Small intestine (tissue), 7 donors: ENCODE measurements around the gene TRIM28. TPM values are rescaled to one million over a fixed set of nuclear protein-coding genes. Genes with fewer than 3 reads are reported as not detected.

Experiments used
- DNase-seq, 2 donors: peaks; one replicate each; pipeline versions ENCODE4 v3.0.0 to v3.0.0-alpha.2; 2013
- FAIRE-seq: peaks from 2 replicates; lab custom pipeline; 2012; peaks lifted over from hg19 to GRCh38; lab: Jason Lieb, UNC
- H3K27ac ChIP-seq, 3 donors: one replicate each; pipeline ENCODE4 v1.5.1; 2013; ENCODE audit warnings: low read length in 2 of 3, mild to moderate bottlenecking in 2 of 3, control low read depth in 1 of 3, inconsistent platforms in 1 of 3, low read depth in 1 of 3, moderate library complexity in 1 of 3
- H3K27me3 ChIP-seq, 3 donors: one replicate each; pipeline ENCODE4 v1.6.1; 2013; ENCODE audit warnings: low read length in 3 of 3, inconsistent platforms in 1 of 3; ENCODE audit not compliant: control insufficient read depth in 3 of 3, insufficient read depth in 3 of 3
- H3K36me3 ChIP-seq, 3 donors: one replicate each; pipeline ENCODE4 v1.6.1; 2013; ENCODE audit warnings: low read length in 3 of 3, inconsistent platforms in 1 of 3, low read depth in 1 of 3, mild to moderate bottlenecking in 1 of 3, moderate library complexity in 1 of 3; ENCODE audit not compliant: control insufficient read depth in 3 of 3, insufficient read depth in 2 of 3
- H3K4me1 ChIP-seq, 3 donors: one replicate each; pipeline ENCODE4 v1.6.1; 2013; ENCODE audit warnings: low read length in 2 of 3, inconsistent platforms in 1 of 3, low read depth in 1 of 3, mild to moderate bottlenecking in 1 of 3, moderate library complexity in 1 of 3; ENCODE audit not compliant: control insufficient read depth in 3 of 3, insufficient read depth in 2 of 3
- H3K4me3 ChIP-seq, 3 donors: one replicate each; pipeline ENCODE4 v1.5.1; 2013; ENCODE audit warnings: low read length in 3 of 3, control low read depth in 1 of 3, inconsistent platforms in 1 of 3, low read depth in 1 of 3, mild to moderate bottlenecking in 1 of 3, moderate library complexity in 1 of 3
- H3K9me3 ChIP-seq, 2 donors: one replicate each; pipeline ENCODE4 v1.6.1; 2013; ENCODE audit warnings: low read depth in 1 of 2, low read length in 1 of 2; ENCODE audit not compliant: control insufficient read depth in 2 of 2, insufficient read depth in 1 of 2
- WGBS, 3 donors: extraction: QIAGEN DNeasy Blood & Tissue Kit; methylation state at CpG; one replicate each; pipeline ENCODE4 v1.1.7; 2013; 5-methylcytosine and 5-hydroxymethylcytosine counted together
- polyA plus RNA-seq, 4 donors: library from polyadenylated mRNA; stranded (reverse) in 3 of 4; unstranded in 1 of 4; fragments of 200-250 nt in 3 of 4; fragments of 120-200 nt in 1 of 4; gene quantifications; one replicate each; pipeline versions ENCODE4 v1.2.1 to v1.2.3, GENCODE V29; 2013
- donor health status: healthy with polysubstance abuse.
- donor health status: control.
- donor health status: control.
- donor health status: Bipolar disorder and iron deficiency.
- donor health status: healthy.

TRIM28 gene
- polyA plus RNA-seq, 4 donors = 151 to 331 (median 177) TPM

DNA sequence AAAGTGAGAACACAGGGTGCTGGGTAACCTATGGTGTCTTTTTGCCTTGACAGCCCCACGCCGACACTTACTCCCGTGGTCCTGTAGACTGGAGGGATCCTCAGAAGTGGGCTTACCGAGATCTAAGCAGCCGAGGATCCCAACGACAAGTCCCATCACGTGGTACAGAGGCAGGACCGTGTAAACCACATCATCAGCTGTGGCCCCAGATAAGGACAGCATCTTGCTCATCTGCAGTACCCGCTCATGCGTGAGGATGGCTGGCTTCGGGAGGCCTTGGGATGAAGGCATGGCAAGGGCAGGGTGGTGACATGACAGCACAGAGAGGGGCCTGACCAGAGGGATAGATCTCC lies 34.2 kb upstream of the TRIM28 start:
- H3K36me3 ChIP-seq = peaks cover 0 to 23% (median 0%) of the 10 kb centered on the region in 3 donors
- no peak overlapping the region for H3K27ac ChIP-seq
- H3K4me1 ChIP-seq = peaks cover 4 to 32% (median 4%) of the 10 kb centered on the region in 3 donors
- H3K4me3 ChIP-seq = no peak overlapping the region
- H3K27me3 ChIP-seq = no peaks in the 10 kb centered on the region
- DNase-seq (no peak), FAIRE-seq (no peak)
- WGBS, 3 donors = 86 to 91% (median 91%) methylated on average over 11 of the region's 11 CpGs
- peaks cover 0 to 17% of the 10 kb centered on the region in 2 donors for H3K9me3 ChIP-seq

DNA sequence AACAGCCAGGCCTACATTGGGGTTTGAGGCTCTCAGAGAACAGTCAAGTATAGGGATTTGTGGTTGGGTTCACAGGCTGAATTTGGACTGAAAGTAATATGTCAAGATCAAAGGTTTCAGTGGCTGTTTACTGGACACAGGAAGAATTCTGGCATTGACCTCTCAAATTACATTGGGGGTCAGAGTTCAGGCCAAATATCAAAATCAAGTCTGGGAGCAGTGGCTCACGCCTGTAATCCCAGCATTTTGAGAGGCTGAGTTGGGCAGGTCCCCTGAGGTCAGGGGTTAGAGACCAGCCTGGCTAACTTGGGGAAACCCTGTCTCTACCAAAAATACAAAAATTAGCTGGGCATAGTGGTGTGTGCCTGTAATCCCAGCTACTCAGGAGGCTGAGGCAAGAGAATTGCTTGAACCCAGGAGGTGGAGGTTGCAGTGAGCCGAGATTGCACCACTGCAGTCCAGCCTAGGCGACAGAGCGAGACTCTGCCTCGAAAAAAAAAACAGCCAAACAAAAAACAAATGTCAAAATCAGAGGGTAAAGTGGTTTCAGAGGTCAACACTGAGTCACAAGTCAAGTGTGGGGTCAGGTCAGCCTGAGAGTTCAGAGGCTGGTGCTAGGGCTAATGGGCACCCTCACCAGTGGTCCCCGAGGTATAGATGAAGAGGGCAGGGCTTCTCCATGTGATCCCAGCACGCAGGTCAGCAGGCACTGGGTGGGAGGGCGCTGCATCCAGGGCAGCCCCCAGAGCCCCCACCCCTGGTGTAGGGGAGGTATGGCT lies 33.6 kb upstream of the TRIM28 start:
- no peak for FAIRE-seq
- H3K9me3 ChIP-seq = peaks cover 0 to 17% of the 10 kb centered on the region in 2 donors
- no peak overlapping the region for H3K27ac ChIP-seq
- H3K4me3 ChIP-seq = no peak overlapping the region
- H3K27me3 ChIP-seq = no peaks in the 10 kb centered on the region
- 82 to 90% (median 89%) methylated on average over 8 of the region's 8 CpGs for WGBS, 3 donors
- H3K4me1 ChIP-seq = peaks cover 4 to 34% (median 4%) of the 10 kb centered on the region in 3 donors
- DNase-seq = no peak
- peaks cover 0 to 26% (median 0%) of the 10 kb centered on the region in 3 donors for H3K36me3 ChIP-seq

GRCh38 chr19:58511353-58512208 lies 32.3 kb upstream of the TRIM28 start, which contains the start of gene SLC27A5:
SLC27A5 (minus strand) TSS chr19:58511992; CDS start chr19:58511955, 37 bp downstream.
- Histone ChIP-seq H3K27ac (peak within 1 kb of the TSS in 2 of 3 donors; percentile 8 to 45), H3K9me3 (peaks cover 0 to 17% of the 10 kb centered on the region in 2 donors), H3K4me1 (peaks cover 4 to 39% (median 4%) of the 10 kb centered on the region in 3 donors), H3K4me3 (no peak within 1 kb of the TSS), H3K27me3 (no peaks in the 10 kb centered on the region), H3K36me3 (peaks cover 3 to 39% (median 4%) of the 10 kb centered on the region in 3 donors)
- DNase-seq (peak; percentile 71 to 74), FAIRE-seq (no peak)
- 75 to 85% (median 76%) methylated on average over 23 to 25 of the region's 25 CpGs for WGBS, 3 donors

- Histone ChIP-seq H3K27me3 (no peaks in the 10 kb centered on the region), H3K36me3 (peaks cover 5 to 55% (median 6%) of the 10 kb centered on the region in 3 donors), H3K27ac (peak overlapping the region; percentile 15 to 86 (median 75)), H3K4me1 (peaks cover 4 to 50% (median 10%) of the 10 kb centered on the region in 3 donors), H3K9me3 (peaks cover 0 to 3% of the 10 kb centered on the region in 2 donors), H3K4me3 (peak overlapping the region in 1 of 3 donors; percentile 24)
- FAIRE-seq = no peak
- WGBS, 3 donors = 70 to 76% (median 71%) methylated on average over 10 of the region's 10 CpGs
- DNase-seq = no peak
Measured at GRCh38 chr19:58513213-58513693, 30.6 kb upstream of the TRIM28 start.

GRCh38 chr19:58513694-58514563 lies 29.9 kb upstream of the TRIM28 start:
- peaks cover 9 to 52% (median 10%) of the 10 kb centered on the region in 3 donors for H3K4me1 ChIP-seq
- DNase-seq (peak; percentile 88 to 98), FAIRE-seq (no peak)
- WGBS, 3 donors = 5 to 9% (median 9%) methylated on average over 31 to 66 of the region's 66 CpGs
- H3K9me3 ChIP-seq = no peaks in the 10 kb centered on the region
- peak overlapping the region in 2 of 3 donors; percentile 23 to 37 for H3K4me3 ChIP-seq
- H3K36me3 ChIP-seq = peaks cover 5 to 56% (median 6%) of the 10 kb centered on the region in 3 donors
- no peaks in the 10 kb centered on the region for H3K27me3 ChIP-seq
- H3K27ac ChIP-seq = peak overlapping the region; percentile 15 to 86 (median 75)

DNA sequence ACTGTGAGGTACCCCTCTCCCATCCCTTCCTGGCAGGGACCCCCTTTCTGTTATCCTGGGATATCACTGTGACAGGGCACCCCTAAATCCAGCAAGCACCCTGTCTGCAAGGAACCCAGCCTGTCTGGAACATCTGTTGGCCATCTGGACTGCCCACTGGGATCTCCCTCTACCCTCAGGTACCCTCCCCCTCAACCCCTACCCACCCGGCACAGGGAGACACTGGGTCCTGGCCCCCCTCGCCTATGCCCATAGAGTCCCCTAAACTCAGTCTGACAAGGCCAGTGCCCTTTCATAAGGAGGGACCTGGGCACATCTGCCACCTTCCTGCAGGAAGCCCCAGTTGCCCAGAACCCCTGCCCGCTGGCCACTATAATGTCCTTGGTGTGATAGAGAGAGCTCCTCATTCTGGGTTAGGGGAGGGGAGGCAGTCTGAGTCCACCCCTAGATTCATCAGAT lies 29.3 kb upstream of the TRIM28 start:
- Histone ChIP-seq H3K4me1 (peaks cover 9 to 52% (median 10%) of the 10 kb centered on the region in 3 donors), H3K9me3 (no peaks in the 10 kb centered on the region), H3K27me3 (no peaks in the 10 kb centered on the region), H3K27ac (peak overlapping the region in 1 of 3 donors; percentile 61), H3K4me3 (peak overlapping the region in 2 of 3 donors; percentile 23 to 37), H3K36me3 (peaks cover 5 to 56% (median 6%) of the 10 kb centered on the region in 3 donors)
- no peak for DNase-seq
- FAIRE-seq = no peak
- 49 to 70% (median 66%) methylated on average over 3 of the region's 3 CpGs for WGBS, 3 donors

- FAIRE-seq (no peak), DNase-seq (no peak)
- H3K4me1 ChIP-seq = peaks cover 9 to 54% (median 10%) of the 10 kb centered on the region in 3 donors
- peaks cover 5 to 53% (median 6%) of the 10 kb centered on the region in 3 donors for H3K36me3 ChIP-seq
- H3K27me3 ChIP-seq = no peaks in the 10 kb centered on the region
- no peak overlapping the region for H3K4me3 ChIP-seq
- WGBS, 3 donors = 83 to 94% (median 85%) methylated on average over 2 of the region's 2 CpGs
- no peaks in the 10 kb centered on the region for H3K9me3 ChIP-seq
- H3K27ac ChIP-seq = no peak overlapping the region
Measured at GRCh38 chr19:58515259-58515658, 28.6 kb upstream of the TRIM28 start.
